ENCODE results near the gene USH2A.

USH2A gene

GRCh38 chr1:216123446-216124191 lies 299.6 kb downstream of the USH2A start:
- DNase-seq, result no peak

- DNase-seq, result no peak
These were observed 303.6 kb downstream of the USH2A start for GRCh38 chr1:216119600-216119999.

GRCh38 chr1:216114180-216114579 lies 309.1 kb downstream of the USH2A start:
- DNase-seq, result no peak

- DNase-seq, result no peak
These were observed 310.1 kb downstream of the USH2A start for GRCh38 chr1:216113181-216113580.

- no peak for DNase-seq
These were observed 311.4 kb downstream of the USH2A start for GRCh38 chr1:216111842-216112241.

- no peak for DNase-seq
These were observed 327.8 kb downstream of the USH2A start for GRCh38 chr1:216095400-216095799.

- DNase-seq, result no peak
These were observed 332.7 kb downstream of the USH2A start for GRCh38 chr1:216090556-216090955.

- DNase-seq, result no peak
These were observed 336.6 kb downstream of the USH2A start for GRCh38 chr1:216086678-216087077.

GRCh38 chr1:216081445-216081844 lies 341.8 kb downstream of the USH2A start:
- DNase-seq, result no peak

- no peak for DNase-seq
These were observed 346.5 kb downstream of the USH2A start for GRCh38 chr1:216076751-216077150.

GRCh38 chr1:216075339-216075738 lies 347.9 kb downstream of the USH2A start:
- no peak for DNase-seq

GRCh38 chr1:216073793-216074595 lies 349.3 kb downstream of the USH2A start:
- DNase-seq, result no peak

GRCh38 chr1:216071262-216071661 lies 352.0 kb downstream of the USH2A start:
- DNase-seq, result no peak

- DNase-seq, result no peak
These were observed 358.6 kb downstream of the USH2A start for GRCh38 chr1:216064643-216065042.

- DNase-seq, result no peak
These were observed 365.3 kb downstream of the USH2A start for GRCh38 chr1:216057947-216058346.

- no peak for DNase-seq
These were observed 366.2 kb downstream of the USH2A start for GRCh38 chr1:216057063-216057462.

GRCh38 chr1:216055004-216055403 lies 368.2 kb downstream of the USH2A start:
- DNase-seq, result no peak

GRCh38 chr1:216054600-216054999 lies 368.6 kb downstream of the USH2A start:
- DNase-seq, result no peak

- DNase-seq, result no peak
These were observed 372.2 kb downstream of the USH2A start for GRCh38 chr1:216051071-216051470.

GRCh38 chr1:216049741-216050430 lies 373.4 kb downstream of the USH2A start:
- no peak for DNase-seq

- DNase-seq, result no peak
These were observed 375.3 kb downstream of the USH2A start for GRCh38 chr1:216047811-216048572.

GRCh38 chr1:216046336-216046735 lies 376.9 kb downstream of the USH2A start:
- no peak for DNase-seq

- DNase-seq, result no peak
These were observed 377.8 kb downstream of the USH2A start for GRCh38 chr1:216045400-216045799.
